ENCODE results near the gene SEH1L.
"Not testable (repeated sequence)": the region's sequence is repeated elsewhere in the genome, so short reads cannot be mapped to it uniquely, and the experiment has no call there.

Gene SEH1L

DNA sequence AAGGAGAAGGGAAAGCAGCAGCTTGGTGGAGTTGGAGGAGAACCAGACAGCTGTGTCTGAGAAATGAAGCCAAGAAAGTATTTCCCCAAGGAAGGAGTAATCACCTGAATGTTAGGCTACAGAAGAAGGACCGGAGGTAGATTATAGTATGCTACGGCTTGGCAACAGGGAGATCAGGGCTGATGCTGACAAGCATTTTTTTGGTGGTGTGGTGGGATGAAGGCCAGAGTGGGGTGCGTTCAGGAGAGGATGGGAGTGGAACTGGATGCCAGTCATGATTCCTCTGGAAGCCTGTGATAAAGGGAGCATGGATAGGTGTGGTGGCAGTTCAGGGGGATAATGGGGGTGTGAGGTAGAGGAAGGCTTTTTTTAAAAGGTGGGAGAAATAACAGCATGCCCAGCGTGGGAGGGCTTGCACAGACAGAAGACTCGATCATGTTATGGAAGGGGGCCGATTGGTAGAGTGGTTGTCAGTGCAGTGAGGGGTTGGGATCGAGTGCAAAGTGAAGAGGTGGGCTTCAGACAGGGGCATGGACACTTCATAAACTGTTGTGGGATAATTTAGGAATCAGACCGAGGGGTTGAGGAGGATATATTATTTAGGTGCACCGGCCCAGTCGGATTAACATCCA is 49.0 kb downstream of the SEH1L start:
- no peak for DNase-seq

- DNase-seq, result not testable (repeated sequence)
Observed at GRCh38 chr18:12997330-12997729, 49.5 kb downstream of the SEH1L start.

DNA sequence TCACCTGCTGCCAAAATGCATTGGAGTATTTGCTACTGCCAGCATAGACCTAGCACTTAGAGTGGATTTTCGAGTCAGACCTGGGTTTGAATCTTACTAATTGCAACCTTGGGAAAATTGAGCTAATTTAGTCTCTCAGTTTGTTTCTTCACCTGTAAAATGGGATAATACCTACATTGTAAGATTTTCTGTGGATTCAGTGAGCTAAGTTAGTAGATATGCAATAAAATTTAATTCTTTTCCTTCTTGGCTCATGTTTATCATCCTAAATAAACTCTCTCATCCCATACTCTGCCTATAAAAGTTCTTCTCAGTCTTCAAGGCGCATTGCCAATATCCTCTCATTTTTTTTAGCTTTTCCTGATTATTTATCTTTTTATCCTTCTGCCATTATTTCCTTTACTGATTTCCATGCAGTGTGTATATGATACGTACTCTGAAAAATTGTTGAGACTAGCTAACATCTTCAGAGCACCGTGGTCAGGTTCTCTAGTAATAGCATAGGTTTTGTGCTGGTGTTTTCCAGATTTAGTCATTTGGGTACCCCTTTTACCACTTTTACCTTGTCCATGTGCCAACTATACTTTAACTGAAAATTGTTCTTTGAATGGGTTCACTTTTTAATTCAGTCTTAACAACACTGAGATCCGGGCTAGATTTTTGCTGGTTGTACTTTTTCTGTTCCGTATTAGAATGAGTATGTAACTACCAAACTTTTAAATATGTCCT is 50.7 kb downstream of the SEH1L start:
- DNase-seq, result no peak

DNA sequence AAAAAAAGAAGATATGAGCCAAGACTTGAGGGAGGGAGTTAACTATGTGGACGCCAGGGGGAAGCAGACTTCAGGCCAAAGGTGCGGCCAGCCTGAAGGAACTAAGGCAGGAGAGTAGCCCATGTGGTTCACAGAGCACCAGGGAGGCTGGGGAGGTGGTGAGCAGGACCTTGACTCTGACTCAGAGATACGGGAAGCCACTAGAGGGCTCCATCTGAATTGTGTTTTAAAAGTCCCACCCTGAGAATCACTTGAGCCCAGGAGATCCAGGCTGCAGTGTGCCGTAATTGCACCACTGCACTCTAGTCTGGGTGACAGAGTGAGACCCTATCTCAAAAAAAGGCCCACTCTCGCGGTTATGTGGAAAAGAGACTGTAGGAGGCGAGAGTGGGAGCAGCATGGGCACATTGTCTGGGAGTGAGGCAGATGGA is 55.7 kb downstream of the SEH1L start:
- no peak for DNase-seq

DNA sequence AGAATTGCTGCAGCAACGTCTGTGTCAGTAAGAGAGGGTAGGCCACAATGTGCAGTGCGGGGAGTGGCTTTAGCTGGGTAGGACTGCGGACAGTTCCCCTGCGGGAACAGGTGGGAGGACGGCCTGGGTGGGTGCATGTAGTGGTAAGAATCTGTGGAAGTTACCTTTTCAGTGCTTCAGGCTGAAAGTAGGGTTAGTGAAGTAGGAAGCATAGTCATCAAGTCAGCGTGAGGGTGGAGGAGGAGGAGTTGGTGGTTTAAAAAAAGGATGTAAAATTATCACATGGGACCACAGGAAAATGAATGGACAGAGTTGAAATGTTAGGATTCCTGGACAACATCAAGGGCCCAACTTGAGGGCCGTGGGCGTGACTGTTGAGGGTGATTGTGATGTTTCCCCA is 56.6 kb downstream of the SEH1L start:
- no peak for DNase-seq

- DNase-seq, result no peak
Observed at GRCh38 chr18:13005289-13005688, 57.5 kb downstream of the SEH1L start.

DNA sequence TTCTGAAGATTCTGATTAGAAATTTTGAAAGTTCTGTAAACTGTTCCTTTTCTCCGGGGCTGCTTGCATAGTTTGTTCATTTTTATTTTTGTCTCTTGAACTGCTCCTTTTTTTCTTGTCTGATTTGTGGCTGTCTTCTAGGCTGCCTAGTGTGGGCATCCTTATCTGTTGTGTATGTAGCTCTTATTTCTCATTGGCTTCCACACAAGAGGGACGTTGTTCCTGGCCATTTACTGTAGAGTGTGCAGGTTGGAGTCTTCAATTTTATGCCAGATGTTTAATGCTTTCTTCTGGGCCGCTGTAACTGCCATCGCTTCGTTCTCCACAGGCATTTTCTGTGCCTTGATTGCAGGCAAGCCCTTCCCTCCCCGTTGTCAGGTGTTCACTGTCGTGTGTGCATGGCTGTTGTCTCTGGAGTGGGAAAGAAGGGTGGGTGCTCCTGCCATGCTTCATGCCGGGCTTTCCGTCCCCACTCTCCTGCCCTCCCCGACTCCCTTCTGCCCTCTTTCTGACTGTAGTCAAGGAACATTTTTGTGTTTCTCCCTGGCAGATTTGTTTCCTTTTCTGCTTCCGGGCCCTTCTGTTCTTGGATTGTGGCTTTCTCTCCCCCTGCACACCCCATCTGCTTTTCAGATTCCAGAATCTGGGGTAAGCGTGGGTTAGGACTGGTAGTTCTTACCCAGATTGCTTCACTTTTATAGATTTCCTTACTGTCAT is 58.9 kb downstream of the SEH1L start:
- no peak for DNase-seq

DNA sequence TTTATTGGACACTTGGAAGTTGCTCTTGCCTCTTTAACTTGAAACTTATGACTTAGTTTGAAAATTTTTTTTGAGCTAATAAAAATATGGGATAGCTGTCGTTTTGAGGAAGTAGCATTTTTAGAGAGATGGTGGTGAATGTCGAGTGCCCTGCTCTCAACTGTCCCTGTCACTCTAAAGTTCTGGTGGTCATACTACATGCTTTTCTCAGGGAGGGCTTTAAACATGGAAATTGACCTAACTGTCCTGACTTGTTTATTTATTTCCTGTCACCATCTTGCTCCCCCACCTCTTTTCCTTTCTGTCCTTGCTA is 59.4 kb downstream of the SEH1L start:
- DNase-seq, result no peak

- no peak for DNase-seq
Observed at GRCh38 chr18:13011719-13012118, 63.9 kb downstream of the SEH1L start.

- no peak for DNase-seq
Observed at GRCh38 chr18:13014232-13014631, 66.4 kb downstream of the SEH1L start.

- DNase-seq, result no peak
Observed at GRCh38 chr18:13014818-13015217, 67.0 kb downstream of the SEH1L start.

DNA sequence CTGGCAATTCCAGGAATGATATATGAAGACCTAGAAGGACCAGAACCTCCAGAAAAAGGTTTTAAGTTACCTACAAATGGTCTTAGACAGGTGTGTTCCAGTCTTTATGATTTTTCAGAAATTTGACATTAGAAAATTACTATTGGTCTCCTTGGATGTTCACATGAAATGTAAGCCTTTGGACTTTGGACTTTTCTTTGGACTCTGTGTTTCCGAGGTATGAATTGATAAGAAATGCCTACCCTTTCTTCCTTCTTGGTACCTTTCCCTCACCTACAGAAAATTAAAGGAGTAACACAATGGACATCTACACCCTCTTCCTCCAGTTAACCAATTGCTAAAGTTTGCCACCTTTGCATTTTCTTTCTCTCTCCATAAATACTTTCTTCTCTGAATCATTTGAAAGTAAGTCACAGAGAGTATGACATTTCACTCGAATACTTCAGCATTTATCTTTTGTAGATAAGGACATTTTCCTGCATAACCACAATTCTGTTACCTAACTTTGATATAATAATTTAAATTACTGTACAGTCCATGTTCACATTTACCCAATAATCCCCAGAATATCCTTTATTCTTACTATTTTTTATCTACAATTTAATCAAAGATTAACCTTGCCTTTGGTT is 69.5 kb downstream of the SEH1L start:
- no peak for DNase-seq

- no peak for DNase-seq
Observed at GRCh38 chr18:13018374-13018773, 70.6 kb downstream of the SEH1L start.

DNA sequence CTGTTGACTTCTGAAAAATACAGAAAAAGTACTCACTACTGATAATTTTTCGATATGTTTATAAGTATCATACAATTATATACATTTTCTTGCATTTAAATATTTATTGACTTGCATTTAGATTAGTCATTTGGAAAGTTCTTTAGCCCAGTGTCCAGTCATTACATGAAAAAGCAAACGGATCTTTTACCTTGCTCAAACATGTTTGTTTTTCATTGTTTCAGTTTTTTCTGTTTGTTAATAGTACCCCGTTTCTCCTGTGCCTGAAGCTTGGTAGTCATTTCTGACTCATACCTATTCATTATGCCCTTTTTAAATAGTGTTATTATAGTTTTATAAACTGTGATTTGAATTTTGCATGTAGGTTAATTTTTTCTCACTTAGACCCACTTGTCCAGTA is 71.5 kb downstream of the SEH1L start:
- no peak for DNase-seq

DNA sequence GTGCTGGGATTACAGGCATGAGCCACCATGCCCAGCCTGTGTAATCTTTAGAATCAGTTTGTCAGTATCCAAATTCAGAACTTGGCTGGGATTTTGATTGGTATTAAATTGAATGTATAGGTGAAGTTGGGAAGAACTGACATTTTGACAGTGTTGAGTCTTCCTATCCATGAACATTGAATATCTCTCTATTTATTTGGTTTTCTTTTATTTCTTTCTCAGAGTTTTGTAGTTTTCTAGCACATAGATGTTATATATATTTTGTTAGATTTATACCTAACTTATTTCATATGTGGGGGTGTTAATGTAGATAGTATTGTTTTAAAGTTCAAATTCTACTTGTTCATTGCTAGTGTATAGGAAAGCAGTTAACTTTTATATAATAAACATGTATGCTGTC is 74.8 kb downstream of the SEH1L start:
- DNase-seq, result no peak

- no peak for DNase-seq
Observed at GRCh38 chr18:13025233-13025632, 77.4 kb downstream of the SEH1L start.

DNA sequence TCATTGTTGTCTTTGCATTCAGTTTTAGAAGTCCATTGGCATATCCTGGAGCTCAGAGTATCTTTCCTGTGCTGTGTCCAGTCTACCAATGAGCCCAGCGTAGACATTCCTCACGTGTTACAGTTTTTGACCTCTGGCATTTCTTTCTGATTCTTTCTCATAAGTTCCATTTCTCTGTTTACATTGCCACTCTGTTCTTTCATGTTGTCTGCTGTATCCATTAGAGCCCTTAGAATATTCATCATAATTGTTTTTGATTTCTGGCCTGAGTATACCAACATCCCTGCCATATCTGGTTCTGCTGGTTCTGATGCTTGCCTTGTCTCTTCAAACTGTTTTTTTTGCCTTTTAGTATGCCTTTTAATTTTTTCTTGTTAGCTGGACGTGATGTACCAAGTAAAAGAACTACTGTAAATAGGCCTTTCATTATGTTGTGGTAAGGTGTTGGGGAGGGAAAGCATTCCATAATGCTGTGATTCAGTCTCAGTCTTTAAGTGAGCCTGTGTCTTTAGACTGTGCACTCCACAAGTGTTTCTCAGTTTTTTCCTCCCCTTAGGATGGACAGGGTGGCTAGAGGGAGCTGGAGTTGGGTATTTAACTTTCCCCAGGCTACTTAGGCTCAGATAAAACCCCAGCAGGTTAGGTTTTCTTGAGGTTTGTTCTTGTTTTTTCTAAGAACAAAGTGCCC is 78.9 kb downstream of the SEH1L start:
- DNase-seq, result no peak

DNA sequence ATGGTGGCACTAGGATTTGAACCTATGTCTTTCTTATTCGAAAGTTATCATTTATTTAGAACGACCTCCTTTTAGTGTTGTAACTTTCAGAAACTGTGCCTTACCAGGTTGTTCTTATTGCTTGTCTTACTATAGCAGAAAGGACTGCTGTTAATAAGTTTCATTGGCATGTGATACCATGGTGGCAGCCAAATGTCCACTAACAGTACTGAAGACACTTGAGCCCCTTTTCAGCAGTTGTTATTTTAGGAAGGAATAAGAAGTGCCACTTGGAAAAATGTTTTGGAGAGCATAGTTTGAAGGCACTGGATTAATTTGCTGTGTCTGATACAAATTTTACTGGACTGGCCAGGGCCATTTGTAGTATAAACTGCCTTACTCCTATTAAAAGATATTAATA is 81.1 kb downstream of the SEH1L start:
- no peak for DNase-seq

- no peak for DNase-seq
Observed at GRCh38 chr18:13032173-13032572, 84.4 kb downstream of the SEH1L start.

DNA sequence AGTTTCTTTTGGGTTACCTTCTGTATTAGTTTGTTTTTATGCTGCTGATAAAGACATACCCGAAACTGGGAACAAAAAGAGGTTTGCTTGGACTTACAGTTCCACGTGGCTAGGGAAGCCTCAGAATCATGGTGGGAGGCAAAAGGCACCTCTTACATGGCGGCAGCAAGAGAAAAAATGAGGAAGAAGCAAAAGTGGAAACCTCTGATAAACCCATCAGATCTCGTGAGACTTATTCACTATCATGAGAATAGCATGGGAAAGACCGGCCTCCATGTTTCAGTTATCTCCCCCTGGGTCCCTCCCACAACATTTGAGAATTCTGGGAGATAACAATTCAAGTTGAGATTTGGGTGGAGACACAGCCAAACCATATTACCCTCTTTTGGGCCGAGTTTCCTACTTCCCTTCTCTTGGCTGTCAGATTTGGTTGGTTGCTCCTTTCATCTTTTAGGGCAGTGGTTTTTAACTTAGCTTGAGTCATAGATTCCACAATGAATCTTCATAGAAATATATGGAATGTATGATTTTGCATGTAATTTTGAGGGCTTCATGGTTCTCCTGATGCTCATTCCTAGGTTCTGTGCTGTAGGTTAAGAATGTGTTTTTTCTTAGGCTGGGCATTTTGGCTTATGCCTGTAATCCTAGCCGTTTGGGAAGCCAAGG is 87.6 kb downstream of the SEH1L start:
- DNase-seq, result no peak

DNA sequence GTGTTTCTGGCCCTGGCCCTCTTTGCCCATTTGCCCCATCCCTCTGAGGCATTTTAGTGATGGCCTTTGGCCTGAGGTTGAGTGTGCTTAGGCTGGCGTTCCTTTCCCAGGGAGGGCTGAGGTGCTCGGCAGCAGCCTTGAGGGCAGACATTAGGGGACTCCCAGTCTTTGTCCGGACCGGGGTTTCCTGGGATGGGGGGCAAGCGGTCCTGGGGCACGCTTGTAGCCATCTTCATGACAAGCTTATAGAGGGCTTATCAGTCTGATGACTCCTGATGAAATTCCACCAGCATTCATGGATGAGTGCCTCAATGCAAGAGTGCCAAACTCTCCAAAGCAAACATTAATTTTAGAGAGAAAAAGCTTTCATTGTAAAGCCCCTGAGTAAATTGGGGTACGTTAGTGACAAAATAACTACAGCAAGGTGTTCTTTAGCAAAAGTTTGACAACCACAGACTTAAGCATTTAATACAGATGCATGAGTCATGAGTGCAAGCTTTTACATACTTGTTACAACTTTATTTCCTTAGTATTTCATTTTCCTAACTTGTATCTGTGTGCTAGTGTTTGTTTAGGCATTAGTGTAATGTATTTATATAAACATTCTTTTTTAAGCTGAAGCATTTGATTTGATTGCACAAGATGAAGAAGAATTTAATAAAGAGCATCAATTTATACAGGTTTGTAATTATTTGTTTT is 89.0 kb downstream of the SEH1L start:
- DNase-seq, result no peak

All from KG1 (cell line).